C4-2B (cell line): ENCODE data around the gene SYCE1.

Experiments used
- H3K27ac ChIP-seq: fragments of 450-650 bp; 2 replicates; pipeline ENCODE4 v1.5.1; 2017
- ZFX ChIP-seq: fragments of 450-650 bp; IDR thresholded peaks from 2 replicates; pipeline ENCODE4 v1.6.1; 2017
- TF ChIP-seq, protein P1 (sequence below): fragments of 450-650 bp; conservative IDR thresholded peaks from 2 replicates; pipeline ENCODE4 v1.5.1; 2017; ENCODE audit warnings: mild to moderate bottlenecking

SYCE1 gene

DNA sequence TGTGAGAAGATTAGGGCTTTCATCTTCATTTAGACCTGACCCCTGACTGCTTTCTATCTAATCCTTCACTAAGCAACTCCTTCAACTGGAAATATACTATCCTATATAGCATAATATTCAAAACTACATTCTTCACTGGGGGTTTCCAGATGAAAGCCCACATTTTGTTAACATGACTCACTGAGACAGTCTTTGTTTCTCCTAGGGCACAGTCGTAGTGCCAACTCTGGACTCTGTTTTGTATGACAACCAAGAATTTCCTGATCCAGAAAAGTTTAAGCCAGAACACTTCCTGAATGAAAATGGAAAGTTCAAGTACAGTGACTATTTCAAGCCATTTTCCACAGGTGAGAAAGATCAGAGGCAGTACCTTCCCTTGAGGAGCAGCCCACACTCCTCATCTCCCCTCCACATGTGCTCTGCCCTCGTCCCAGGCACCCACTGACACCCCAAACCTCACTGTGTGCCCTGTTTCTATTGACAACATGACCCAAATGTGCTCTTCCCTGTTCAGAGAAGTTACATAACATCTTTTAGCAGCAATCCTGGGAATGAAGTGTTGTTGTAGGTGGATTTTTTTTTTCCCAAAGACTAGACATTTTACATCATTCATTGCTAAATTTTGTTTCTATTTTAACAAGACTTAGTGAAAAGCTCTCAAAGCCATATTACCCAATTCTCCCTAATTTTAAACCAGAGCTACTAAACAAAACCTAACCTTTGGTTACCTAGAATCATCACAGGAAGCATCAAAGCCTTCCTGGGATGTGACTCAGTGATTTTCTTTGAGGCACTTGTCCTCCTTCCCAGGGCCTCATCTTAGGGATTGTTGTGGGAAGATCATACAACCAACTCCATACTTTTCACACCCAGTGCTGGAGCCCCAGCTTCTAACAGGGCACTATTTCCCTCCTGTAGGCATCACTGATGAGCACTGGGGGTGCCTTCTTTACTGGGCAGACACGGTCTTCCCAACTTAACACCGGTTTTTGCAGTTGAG is 27.5 kb downstream of the SYCE1 start:
- TF ChIP-seq, protein P1, sequence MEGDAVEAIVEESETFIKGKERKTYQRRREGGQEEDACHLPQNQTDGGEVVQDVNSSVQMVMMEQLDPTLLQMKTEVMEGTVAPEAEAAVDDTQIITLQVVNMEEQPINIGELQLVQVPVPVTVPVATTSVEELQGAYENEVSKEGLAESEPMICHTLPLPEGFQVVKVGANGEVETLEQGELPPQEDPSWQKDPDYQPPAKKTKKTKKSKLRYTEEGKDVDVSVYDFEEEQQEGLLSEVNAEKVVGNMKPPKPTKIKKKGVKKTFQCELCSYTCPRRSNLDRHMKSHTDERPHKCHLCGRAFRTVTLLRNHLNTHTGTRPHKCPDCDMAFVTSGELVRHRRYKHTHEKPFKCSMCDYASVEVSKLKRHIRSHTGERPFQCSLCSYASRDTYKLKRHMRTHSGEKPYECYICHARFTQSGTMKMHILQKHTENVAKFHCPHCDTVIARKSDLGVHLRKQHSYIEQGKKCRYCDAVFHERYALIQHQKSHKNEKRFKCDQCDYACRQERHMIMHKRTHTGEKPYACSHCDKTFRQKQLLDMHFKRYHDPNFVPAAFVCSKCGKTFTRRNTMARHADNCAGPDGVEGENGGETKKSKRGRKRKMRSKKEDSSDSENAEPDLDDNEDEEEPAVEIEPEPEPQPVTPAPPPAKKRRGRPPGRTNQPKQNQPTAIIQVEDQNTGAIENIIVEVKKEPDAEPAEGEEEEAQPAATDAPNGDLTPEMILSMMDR = no peak
- TF ChIP-seq ZFX = no peak
- no peak overlapping the region for H3K27ac ChIP-seq

DNA sequence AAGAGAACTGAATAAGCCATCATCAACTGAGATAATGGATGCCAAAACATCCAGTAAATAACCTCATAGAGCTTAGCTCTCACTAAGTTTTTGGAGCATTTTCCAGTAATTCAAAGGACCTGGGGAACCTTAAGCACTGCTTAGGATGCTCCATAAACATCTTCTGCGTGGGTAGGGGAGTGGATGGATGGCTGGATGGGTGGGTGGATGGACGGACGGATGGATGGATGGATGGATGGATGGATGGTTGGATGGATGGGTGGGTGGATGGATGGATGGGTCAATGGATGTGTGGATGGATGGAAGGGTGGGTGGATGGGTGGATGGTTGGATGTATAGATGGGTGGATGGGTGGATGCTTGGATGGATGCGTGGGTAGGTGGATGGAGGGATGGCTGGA is 29.2 kb downstream of the SYCE1 start:
- TF ChIP-seq, protein P1 = no peak
- no peak for TF ChIP-seq ZFX
- no peak overlapping the region for H3K27ac ChIP-seq

DNA sequence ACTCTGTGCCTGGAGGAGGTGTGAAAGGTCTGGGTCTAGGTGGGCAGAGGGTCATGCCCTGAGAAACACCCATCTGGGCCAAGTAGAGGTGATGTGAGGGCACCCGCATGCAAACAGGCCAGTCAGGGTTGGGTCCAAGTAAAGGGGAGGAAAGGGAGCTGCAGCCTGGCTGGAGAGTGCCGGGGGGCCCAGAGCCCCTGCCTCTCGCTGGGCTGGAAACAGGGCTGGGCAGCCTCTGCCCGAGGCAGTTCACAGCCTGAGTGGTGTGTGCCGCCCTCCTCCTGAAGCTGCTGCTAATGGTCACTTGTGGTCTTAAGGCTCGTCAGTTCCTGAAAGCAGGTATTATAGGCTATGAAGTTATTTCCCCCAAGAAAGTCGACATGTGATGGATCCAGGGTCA is 31.0 kb downstream of the SYCE1 start:
- H3K27ac ChIP-seq = no peak overlapping the region
- TF ChIP-seq ZFX = no peak
- TF ChIP-seq, protein P1 = no peak

DNA sequence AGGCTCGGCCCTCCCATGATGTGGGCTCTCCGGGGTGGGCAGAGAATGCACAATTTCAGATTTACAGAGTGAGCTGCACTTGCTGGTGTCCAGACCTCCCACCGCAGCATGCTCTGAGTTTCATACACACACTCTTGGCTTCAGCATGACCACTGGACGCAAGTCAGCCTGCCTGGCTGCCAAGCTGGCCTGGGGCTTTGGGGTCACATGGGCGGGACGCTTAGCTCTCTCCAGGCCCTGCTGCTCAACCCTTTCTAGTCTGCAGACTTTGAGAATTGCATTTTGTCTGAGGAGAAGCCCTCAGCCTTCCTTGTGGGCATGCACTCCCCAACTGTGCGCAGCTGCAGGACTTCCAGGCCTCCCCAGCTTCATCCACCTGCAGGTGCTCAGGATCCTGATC is 32.5 kb downstream of the SYCE1 start:
- no peak overlapping the region for H3K27ac ChIP-seq
- no peak for TF ChIP-seq ZFX
- TF ChIP-seq, protein P1 = no peak

DNA sequence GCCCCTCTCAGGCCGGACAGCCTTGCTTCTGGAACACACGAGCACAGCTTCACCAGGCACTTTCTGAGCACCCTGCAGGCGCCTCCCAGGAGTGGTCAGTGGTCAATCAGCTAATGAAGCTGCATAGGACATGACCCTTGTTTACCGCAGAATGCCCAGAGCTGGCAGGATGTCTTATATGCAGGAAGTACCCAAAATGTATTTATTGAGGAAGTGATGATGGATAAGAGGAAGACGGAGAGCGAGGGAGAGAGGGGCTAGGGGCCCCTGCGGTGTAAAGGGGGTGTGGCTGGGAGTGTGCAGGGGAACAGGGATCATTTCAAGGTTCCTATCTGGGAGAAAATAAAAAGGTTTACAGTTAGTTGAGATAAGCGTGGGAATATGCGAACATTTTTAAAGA is 34.9 kb downstream of the SYCE1 start:
- TF ChIP-seq ZFX = no peak
- TF ChIP-seq, protein P1 = no peak
- no peak overlapping the region for H3K27ac ChIP-seq

DNA sequence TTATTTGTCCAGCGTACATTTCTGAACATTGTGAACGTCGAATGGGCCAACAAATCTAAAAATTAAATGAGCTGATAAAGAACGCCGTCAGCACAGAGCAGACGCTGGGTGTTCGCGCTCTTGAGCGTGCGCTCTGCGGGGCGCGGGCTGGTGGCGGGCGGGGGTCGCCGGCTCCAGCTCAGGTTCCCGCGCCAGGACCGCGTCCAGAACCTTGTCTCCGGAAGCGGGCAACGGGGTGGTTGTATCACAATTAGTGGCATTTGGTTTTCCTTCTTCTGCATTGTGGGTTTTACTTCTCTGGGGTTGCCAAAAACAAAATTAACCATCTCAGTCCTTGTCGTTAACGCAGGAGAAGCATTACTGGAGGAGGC is 35.8 kb downstream of the SYCE1 start:
- H3K27ac ChIP-seq = no peak overlapping the region
- TF ChIP-seq, protein P1 = no peak
- no peak for TF ChIP-seq ZFX

DNA sequence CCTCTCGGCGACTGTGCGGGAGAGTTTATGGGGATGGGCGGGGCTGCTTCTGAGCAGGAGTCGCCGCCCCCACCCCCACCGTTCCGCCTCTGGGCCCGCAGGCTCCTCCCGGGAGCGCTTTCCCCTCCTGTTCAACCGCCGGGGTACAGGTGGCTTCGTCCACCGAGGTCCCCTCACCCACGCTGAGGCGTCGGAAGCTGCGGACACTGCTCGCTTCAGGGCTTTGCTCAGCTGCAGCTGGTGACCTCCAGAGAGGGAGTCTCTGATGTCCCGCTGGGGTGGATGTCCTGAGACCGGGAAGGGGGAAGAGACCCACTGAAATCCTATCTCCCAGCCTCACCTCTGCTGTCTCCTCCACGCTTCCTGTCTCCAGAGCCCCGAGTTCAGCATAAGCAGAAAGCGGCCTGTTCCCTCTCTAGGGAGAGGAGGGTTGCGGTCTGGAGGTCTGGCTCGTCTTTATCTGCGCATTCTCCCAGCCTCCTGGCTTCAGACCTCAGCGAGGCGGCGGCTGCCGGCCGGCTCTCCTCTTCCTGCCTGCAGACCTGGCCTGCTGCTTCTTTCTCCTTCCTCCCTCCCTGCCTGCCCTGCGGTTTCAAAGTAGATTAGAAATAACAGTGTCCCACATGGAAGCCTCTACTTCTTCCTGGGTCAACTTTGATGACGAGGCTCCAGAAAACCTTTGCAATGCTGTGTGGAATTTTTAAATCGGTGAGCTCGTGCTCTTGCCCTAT is 36.4 kb downstream of the SYCE1 start:
- no peak overlapping the region for H3K27ac ChIP-seq
- TF ChIP-seq, protein P1 = no peak
- no peak for TF ChIP-seq ZFX
